ENCODE data around the gene GOLGA1. TPM values are rescaled to one million over a fixed set of nuclear protein-coding genes. Genes with fewer than 3 reads are reported as not detected.

Gene GOLGA1
- total RNA-seq, 6 donors from 2014 or later = 15.5 to 53.4 (median 19.8) TPM

GRCh38 chr9:124835026-124835557, 105.8 kb downstream of the GOLGA1 start:
- WGBS, 2 donors = 30 to 53% methylated on average over 8 to 13 of the region's 13 CpGs
- Histone ChIP-seq H3K4me3 (no peak overlapping the region), H3K4me1 (peaks cover 21 to 29% (median 24%) of the 10 kb centered on the region in 4 donors), H3K9me3 (no peaks in the 10 kb centered on the region), H3K27me3 (no peaks in the 10 kb centered on the region), H3K27ac (no peak overlapping the region), H3K36me3 (no peaks in the 10 kb centered on the region)
- ATAC-seq (ENCODE audit: low FRiP score in 2 of 2) (peak; percentile 4 to 6), DNase-seq (peak; percentile 52 to 57)
- TF ChIP-seq POLR2AphosphoS5 (IDR thresholded peaks at IDR 0.05) = no peak
- no peak for TF ChIP-seq CTCF (IDR thresholded peaks at IDR 0.05)
- no peak for TF ChIP-seq EP300 (IDR thresholded peaks at IDR 0.05)
- no peak for TF ChIP-seq POLR2A (IDR thresholded peaks at IDR 0.05)

- DNase-seq (no peak), ATAC-seq (ENCODE audit: low FRiP score in 2 of 2) (peak; percentile 15 to 72)
- Histone ChIP-seq H3K36me3 (no peaks in the 10 kb centered on the region), H3K4me3 (no peak overlapping the region), H3K4me1 (peaks cover 21 to 29% (median 24%) of the 10 kb centered on the region in 4 donors), H3K27me3 (no peaks in the 10 kb centered on the region), H3K9me3 (no peaks in the 10 kb centered on the region), H3K27ac (no peak overlapping the region)
- no peak for TF ChIP-seq CTCF (IDR thresholded peaks at IDR 0.05)
- TF ChIP-seq POLR2AphosphoS5 (IDR thresholded peaks at IDR 0.05) = no peak
- no peak for TF ChIP-seq EP300 (IDR thresholded peaks at IDR 0.05)
- no peak for TF ChIP-seq POLR2A (IDR thresholded peaks at IDR 0.05)
- 53 to 58% methylated on average over 6 to 7 of the region's 7 CpGs for WGBS, 2 donors
Measured at GRCh38 chr9:124834591-124834990, 106.3 kb downstream of the GOLGA1 start.

- Histone ChIP-seq H3K9me3 (no peaks in the 10 kb centered on the region), H3K4me3 (no peak overlapping the region), H3K36me3 (no peaks in the 10 kb centered on the region), H3K27ac (peak overlapping the region in 1 of 4 donors; percentile 8), H3K4me1 (peaks cover 21 to 29% (median 24%) of the 10 kb centered on the region in 4 donors), H3K27me3 (no peaks in the 10 kb centered on the region)
- 62 to 72% methylated on average over 5 to 9 of the region's 9 CpGs for WGBS, 2 donors
- ATAC-seq (ENCODE audit: low FRiP score in 2 of 2) (peak in 1 of 2 donors; percentile 40), DNase-seq (no peak)
- TF ChIP-seq CTCF (IDR thresholded peaks at IDR 0.05) = no peak
- TF ChIP-seq POLR2A (IDR thresholded peaks at IDR 0.05) = no peak
- no peak for TF ChIP-seq EP300 (IDR thresholded peaks at IDR 0.05)
- peak in 1 of 2 donors; percentile 56 for TF ChIP-seq POLR2AphosphoS5 (IDR thresholded peaks at IDR 0.05)
Measured at GRCh38 chr9:124831642-124832364, 109.1 kb downstream of the GOLGA1 start.

- H3K27ac ChIP-seq = no peak overlapping the region
- TF ChIP-seq EP300 (IDR thresholded peaks at IDR 0.05) (no peak), POLR2A (IDR thresholded peaks at IDR 0.05) (no peak), POLR2AphosphoS5 (IDR thresholded peaks at IDR 0.05) (no peak), CTCF (IDR thresholded peaks at IDR 0.05) (no peak)
- no peaks in the 10 kb centered on the region for H3K36me3 ChIP-seq
- H3K4me1 ChIP-seq = peaks cover 21 to 29% (median 24%) of the 10 kb centered on the region in 4 donors
- H3K4me3 ChIP-seq = no peak overlapping the region
- ATAC-seq (ENCODE audit: low FRiP score in 2 of 2) = no peak
- H3K27me3 ChIP-seq = no peaks in the 10 kb centered on the region
- no peak for DNase-seq
- no peaks in the 10 kb centered on the region for H3K9me3 ChIP-seq
- WGBS, 2 donors = 66 to 67% methylated on average over 4 of the region's 4 CpGs
Measured at GRCh38 chr9:124830593-124830992, 110.3 kb downstream of the GOLGA1 start.

Measured in upper lobe of left lung (tissue), 6 donors.